ENCODE data around the gene FOS.

Gene FOS

GRCh38 chr14:75295061-75295461 is 16.4 kb downstream of the FOS start:
- DNase-seq (ENCODE audit: low read depth) = peak; percentile 90
- peak overlapping the region; percentile 81 for H3K4me3 ChIP-seq (ENCODE audit: low read length)
- no peak for TF ChIP-seq CTCF (conservative IDR thresholded peaks at IDR 0.05; ENCODE audit: low read length)

GRCh38 chr14:75295491-75296345 is 17.1 kb downstream of the FOS start:
- DNase-seq (ENCODE audit: low read depth) = peak; percentile 66
- peak; percentile 96 for TF ChIP-seq CTCF (conservative IDR thresholded peaks at IDR 0.05; ENCODE audit: low read length)
- peak overlapping the region; percentile 81 for H3K4me3 ChIP-seq (ENCODE audit: low read length)

GRCh38 chr14:75297411-75298040 is 18.9 kb downstream of the FOS start:
- no peak for TF ChIP-seq CTCF (conservative IDR thresholded peaks at IDR 0.05; ENCODE audit: low read length)
- DNase-seq (ENCODE audit: low read depth) = no peak
- no peak overlapping the region for H3K4me3 ChIP-seq (ENCODE audit: low read length)

GRCh38 chr14:75298187-75298965 is 19.7 kb downstream of the FOS start:
- H3K4me3 ChIP-seq (ENCODE audit: low read length) = no peak overlapping the region
- TF ChIP-seq CTCF (conservative IDR thresholded peaks at IDR 0.05; ENCODE audit: low read length) = no peak
- no peak for DNase-seq (ENCODE audit: low read depth)

- no peak for TF ChIP-seq CTCF (conservative IDR thresholded peaks at IDR 0.05; ENCODE audit: low read length)
- no peak overlapping the region for H3K4me3 ChIP-seq (ENCODE audit: low read length)
- DNase-seq (ENCODE audit: low read depth) = no peak
Measured at GRCh38 chr14:75299059-75299458, 20.4 kb downstream of the FOS start.

- H3K4me3 ChIP-seq (ENCODE audit: low read length) = no peak overlapping the region
- no peak for DNase-seq (ENCODE audit: low read depth)
- TF ChIP-seq CTCF (conservative IDR thresholded peaks at IDR 0.05; ENCODE audit: low read length) = no peak
Measured at GRCh38 chr14:75299576-75299975, 20.9 kb downstream of the FOS start.

All from AG10803 (cell line).